Measurements from ENCODE around the gene KLF16.

KLF16 gene

DNA sequence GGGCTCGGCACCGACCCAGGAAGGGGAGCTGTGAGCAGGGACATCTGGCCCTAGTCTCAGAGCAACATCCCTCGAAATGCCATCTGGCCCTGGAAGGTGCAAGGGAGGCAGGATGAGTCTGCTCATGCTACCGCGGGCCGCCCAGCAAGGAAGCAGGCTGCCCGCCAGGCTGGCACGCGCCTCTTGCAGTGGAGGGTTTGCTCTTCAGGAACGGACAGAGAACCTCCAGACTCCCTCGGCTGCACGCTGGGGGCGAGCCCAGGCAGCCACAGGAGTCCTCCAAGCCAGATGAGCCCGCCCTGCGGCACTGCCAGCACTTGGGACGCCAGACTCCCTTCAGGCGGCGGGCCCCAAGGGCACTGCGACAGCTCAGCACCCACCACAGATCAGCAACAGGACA, 41.2 kb downstream of the KLF16 start:
- TF ChIP-seq, protein P1, sequence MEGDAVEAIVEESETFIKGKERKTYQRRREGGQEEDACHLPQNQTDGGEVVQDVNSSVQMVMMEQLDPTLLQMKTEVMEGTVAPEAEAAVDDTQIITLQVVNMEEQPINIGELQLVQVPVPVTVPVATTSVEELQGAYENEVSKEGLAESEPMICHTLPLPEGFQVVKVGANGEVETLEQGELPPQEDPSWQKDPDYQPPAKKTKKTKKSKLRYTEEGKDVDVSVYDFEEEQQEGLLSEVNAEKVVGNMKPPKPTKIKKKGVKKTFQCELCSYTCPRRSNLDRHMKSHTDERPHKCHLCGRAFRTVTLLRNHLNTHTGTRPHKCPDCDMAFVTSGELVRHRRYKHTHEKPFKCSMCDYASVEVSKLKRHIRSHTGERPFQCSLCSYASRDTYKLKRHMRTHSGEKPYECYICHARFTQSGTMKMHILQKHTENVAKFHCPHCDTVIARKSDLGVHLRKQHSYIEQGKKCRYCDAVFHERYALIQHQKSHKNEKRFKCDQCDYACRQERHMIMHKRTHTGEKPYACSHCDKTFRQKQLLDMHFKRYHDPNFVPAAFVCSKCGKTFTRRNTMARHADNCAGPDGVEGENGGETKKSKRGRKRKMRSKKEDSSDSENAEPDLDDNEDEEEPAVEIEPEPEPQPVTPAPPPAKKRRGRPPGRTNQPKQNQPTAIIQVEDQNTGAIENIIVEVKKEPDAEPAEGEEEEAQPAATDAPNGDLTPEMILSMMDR (IDR thresholded peaks at IDR 0.05; ENCODE audit: borderline replicate concordance, insufficient read depth, low read depth, low read length): no peak
- no peak overlapping the region for H3K4me3 ChIP-seq (ENCODE audit: low read depth, low read length)

DNA sequence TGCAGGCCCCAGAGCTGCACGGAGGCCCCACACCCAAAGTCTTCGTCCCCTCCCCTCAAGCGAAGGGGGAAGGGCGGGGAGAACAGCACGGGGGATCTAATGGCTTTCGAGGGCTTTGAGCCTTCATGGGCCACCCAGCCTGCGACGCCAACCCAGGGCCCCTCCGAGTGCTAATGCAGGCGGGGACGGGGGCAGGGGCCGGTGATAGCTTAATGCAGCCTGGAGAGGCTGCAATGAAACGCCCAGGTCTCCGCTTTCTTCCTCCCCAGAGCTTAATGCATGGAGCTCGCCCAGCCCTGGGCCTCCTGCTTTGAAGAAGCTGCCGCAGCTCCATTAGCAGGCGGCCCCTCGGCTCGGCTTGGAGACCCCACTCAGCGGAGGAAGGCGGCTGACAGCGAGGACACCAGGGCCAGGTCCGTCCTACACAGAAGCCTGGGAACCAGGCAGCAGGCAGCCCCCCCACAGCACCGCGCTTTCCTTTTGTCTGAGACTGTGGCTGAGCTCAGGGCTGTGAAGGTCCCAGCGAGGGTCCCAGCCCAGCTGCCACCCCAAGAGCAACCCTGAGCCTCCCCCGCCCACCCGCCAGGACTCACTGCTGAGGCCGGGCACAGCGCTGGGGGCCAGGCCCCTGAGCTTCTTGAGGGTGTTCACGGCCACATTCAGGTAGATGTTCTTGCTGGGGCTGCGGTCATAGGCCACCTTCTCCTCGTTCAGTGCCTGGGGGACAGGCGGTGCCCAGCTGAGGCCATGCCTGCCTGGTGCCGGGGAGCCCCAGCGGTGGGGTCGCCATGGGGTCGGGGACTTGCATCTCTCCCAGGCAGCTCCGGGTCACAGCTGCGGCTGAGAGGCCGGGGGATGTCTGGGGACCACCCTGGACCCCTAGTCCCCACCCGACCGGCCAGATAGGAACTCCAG, 43.8 kb downstream of the KLF16 start:
- TF ChIP-seq, protein P1 (IDR thresholded peaks at IDR 0.05; ENCODE audit: borderline replicate concordance, insufficient read depth, low read depth, low read length): no peak
- H3K4me3 ChIP-seq (ENCODE audit: low read depth, low read length): no peak overlapping the region

- no peak overlapping the region for H3K4me3 ChIP-seq (ENCODE audit: low read depth, low read length)
- TF ChIP-seq, protein P1 (IDR thresholded peaks at IDR 0.05; ENCODE audit: borderline replicate concordance, insufficient read depth, low read depth, low read length): no peak
Measured at GRCh38 chr19:1818549-1819195, 44.7 kb downstream of the KLF16 start.

- H3K4me3 ChIP-seq (ENCODE audit: low read depth, low read length): no peak overlapping the region
- TF ChIP-seq, protein P1 (IDR thresholded peaks at IDR 0.05; ENCODE audit: borderline replicate concordance, insufficient read depth, low read depth, low read length): no peak
Measured at GRCh38 chr19:1817553-1818179, 45.7 kb downstream of the KLF16 start.

DNA sequence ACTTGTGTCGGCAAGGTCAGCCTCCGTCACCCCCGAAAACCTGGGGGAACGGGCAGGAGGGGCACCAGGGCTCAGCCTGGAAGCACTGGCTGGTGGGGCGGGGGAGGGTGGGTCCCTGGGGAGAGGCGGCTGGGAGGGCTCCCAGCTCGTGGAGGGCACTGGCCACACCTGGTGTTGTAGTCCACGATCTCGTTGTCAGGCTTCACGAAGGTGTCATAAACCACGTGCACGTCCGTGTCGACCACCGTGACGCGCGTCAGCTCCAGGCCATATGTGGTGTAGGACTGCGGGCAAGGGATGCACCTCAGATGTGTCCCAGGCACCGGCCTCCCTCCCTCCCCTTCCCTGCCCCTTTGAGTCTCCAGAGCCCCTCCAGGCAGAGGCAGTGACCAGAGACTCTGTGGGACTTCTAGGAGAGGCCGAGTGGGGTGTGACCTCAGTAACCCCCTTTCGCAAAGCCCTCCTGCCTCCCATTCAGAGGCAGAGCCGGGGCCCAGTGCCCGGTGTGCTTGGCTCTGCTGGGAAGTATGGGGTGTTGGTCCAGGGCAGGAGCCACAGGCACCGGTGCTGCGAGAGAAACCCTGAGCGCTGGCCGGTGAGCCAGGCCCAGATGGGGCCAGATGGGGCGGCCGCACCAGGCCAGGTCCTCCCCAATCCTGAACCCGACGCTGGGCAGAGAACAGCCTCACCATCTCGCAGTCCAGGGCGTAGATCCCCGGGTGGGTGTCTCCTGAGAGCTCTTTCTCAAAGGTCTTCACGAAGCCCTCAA, 46.7 kb downstream of the KLF16 start:
- TF ChIP-seq, protein P1 (IDR thresholded peaks at IDR 0.05; ENCODE audit: borderline replicate concordance, insufficient read depth, low read depth, low read length): no peak
- H3K4me3 ChIP-seq (ENCODE audit: low read depth, low read length): no peak overlapping the region

DNA sequence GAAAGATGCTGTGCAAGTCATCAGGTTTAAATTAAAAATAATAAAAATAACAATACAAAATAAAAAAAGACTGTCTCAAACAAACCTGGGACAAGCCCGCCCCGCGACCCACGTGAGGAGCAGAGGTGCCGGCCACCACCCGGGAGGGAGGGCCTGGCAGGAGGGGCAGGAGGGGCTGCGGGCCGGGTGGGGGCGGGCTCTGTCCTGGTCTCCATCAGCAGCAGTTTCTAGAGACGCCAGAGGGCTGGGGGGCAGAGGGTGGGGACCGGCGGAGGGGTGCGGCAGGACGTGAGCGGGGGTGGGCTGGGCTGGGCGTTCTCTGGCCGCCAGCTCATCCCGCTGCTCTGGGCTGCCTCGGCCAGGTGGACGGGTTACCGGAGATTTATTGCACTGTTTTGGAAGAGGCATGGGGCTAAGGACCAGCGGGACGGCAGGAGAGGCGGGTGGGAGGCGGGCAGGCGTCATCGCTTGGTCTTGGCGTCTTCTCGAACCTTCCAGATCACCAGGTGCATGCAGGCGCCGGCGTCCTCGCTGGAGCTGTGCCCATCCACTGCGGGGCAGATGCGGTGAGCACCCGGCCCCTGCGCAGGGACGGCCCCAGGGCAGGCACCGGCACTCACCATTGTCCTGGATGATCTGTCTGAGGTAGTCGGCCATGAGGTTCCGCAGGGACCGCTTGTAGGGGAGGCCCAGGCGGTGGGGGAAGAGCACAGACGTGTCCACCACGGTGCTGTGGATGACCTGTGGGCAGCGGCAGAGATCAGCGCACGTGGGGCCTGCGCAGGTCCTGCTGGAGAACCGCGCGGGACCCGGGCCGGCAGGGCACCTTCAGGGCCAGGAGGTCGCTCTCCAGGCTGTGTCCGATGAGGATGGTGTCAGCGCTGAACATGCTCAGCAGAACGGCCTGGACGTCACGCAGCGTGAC, 47.5 kb downstream of the KLF16 start:
- H3K4me3 ChIP-seq (ENCODE audit: low read depth, low read length): no peak overlapping the region
- TF ChIP-seq, protein P1 (IDR thresholded peaks at IDR 0.05; ENCODE audit: borderline replicate concordance, insufficient read depth, low read depth, low read length): no peak

Measured in GM12875 (cell line).